K562 (cell line): ENCODE measurements around the gene ADCY5. TPM values are rescaled to one million over a fixed set of nuclear protein-coding genes. Genes with fewer than 3 reads are reported as not detected.

ENCODE experiments used
- ATAC-seq: fragments of 200-7000 bp; cut with Tn5 transposase; 3 replicates; pipeline ENCODE4 v1.9.1; 2020; ENCODE audit warnings: moderate library complexity
- BruUV-seq: library from RNA; stranded (reverse); fragments of 400-500 nt; replicated peaks from 2 replicates; lab custom pipeline; 2021; lab: Mats Ljungman, UMichigan
- CTCF ChIA-PET: fragments of 300-600 bp; formaldehyde crosslinking; extraction: SDS; loops from one replicate; lab custom pipeline; 2021; ENCODE audit warnings: low intra/inter-chr PET ratio; lab: Yijun Ruan, JAX
- POLR2A ChIA-PET: fragments of 300-600, 350-650 bp; sonication (Branson Sonifier 250); formaldehyde crosslinking; extraction: SDS; loops from one replicate; lab custom pipeline; 2021; ENCODE audit warnings: antibody characterized with exemption, inconsistent platforms; lab: Yijun Ruan, JAX
- DNase-seq, 4 experiments: peaks; one replicate each; pipeline versions ENCODE4 v3.0.0 to v3.0.0-alpha.2; 2011 to 2018; ENCODE audit warnings: low spot score in 3 of 4, mixed read lengths in 3 of 4; ENCODE audit errors: extremely low read depth in 1 of 4
- FAIRE-seq: peaks from 2 replicates; lab custom pipeline; 2011; peaks lifted over from hg19 to GRCh38; lab: Jason Lieb, UNC
- H2AFZ ChIP-seq: 2 replicates; pipeline ENCODE4 v1.6.0; 2011; ENCODE audit warnings: low read depth, low read length, control low read depth, inconsistent platforms
- H3K27ac ChIP-seq: fragments of 200-600 bp; 3 replicates; pipeline ENCODE4 v1.8.0; 2011; ENCODE audit warnings: low read depth, mild to moderate bottlenecking, control low read depth, inconsistent platforms, low read length, moderate library complexity, mixed read lengths; ENCODE audit errors: extremely low read depth
- H3K27me3 ChIP-seq, 2 experiments: fragments of 300-600 bp in 1 of 2; 2 replicates in 1 of 2; 3 replicates in 1 of 2; pipeline versions ENCODE4 v1.6.0 to v1.8.0; 2011; ENCODE audit warnings: inconsistent platforms in 2 of 2, low read length in 2 of 2, mild to moderate bottlenecking in 1 of 2, mixed read lengths in 1 of 2, moderate library complexity in 1 of 2; ENCODE audit not compliant: control insufficient read depth in 2 of 2, insufficient read depth in 2 of 2
- H3K36me3 ChIP-seq: fragments of 300-600 bp; 3 replicates; pipeline ENCODE4 v1.8.0; 2011; ENCODE audit warnings: mild to moderate bottlenecking, low read length, inconsistent platforms; ENCODE audit not compliant: control insufficient read depth, insufficient read depth
- H3K4me1 ChIP-seq, 2 experiments: fragments of 200-600 bp in 1 of 2; replicated peaks in 1 of 2; 2 replicates in 1 of 2; 3 replicates in 1 of 2; pipeline versions ENCODE4 v1.5.1 to v1.8.0; 2011; ENCODE audit warnings: inconsistent platforms in 2 of 2, low read length in 2 of 2, mild to moderate bottlenecking in 1 of 2, mixed read lengths in 1 of 2, moderate library complexity in 1 of 2; ENCODE audit not compliant: control insufficient read depth in 2 of 2, insufficient read depth in 2 of 2
- H3K4me2 ChIP-seq: 2 replicates; pipeline ENCODE4 v1.6.1; 2011; ENCODE audit warnings: low read length, control low read depth, inconsistent platforms, mixed read lengths; ENCODE audit not compliant: insufficient read depth
- H3K4me3 ChIP-seq: fragments of 200-600 bp; sonication (generic), shearing (Covaris generic); 2 replicates; pipeline ENCODE4 v1.5.1; 2016; ENCODE audit warnings: control low read depth, inconsistent platforms
- H3K79me2 ChIP-seq: fragments of 200-600 bp; 3 replicates; pipeline ENCODE4 v1.8.0; 2011; ENCODE audit warnings: low read length, inconsistent platforms; ENCODE audit not compliant: control insufficient read depth, insufficient read depth
- H3K9ac ChIP-seq, 2 experiments: 2 replicates each; pipeline versions ENCODE4 v1.6.0 to v1.6.1; 2011; ENCODE audit warnings: low read depth in 2 of 2, low read length in 2 of 2, control low read depth in 1 of 2, inconsistent platforms in 1 of 2, mild to moderate bottlenecking in 1 of 2, mixed read lengths in 1 of 2; ENCODE audit not compliant: insufficient read depth in 1 of 2
- H3K9me1 ChIP-seq: one replicate; pipeline ENCODE4 v1.6.0; 2011; ENCODE audit warnings: inconsistent platforms, mild to moderate bottlenecking, low read length, moderate library complexity; ENCODE audit not compliant: control insufficient read depth, insufficient read depth
- H3K9me3 ChIP-seq: replicated peaks from 2 replicates; pipeline ENCODE4 v1.5.1; 2011; ENCODE audit warnings: low read depth, low read length, inconsistent platforms; ENCODE audit not compliant: control insufficient read depth, insufficient read depth
- H4K20me1 ChIP-seq: replicated peaks from 2 replicates; pipeline ENCODE4 v1.6.1; 2011; ENCODE audit warnings: low read length, inconsistent platforms, mixed read lengths; ENCODE audit not compliant: control insufficient read depth, insufficient read depth
- FOXK1 ChIP-seq: sonication (generic); formaldehyde crosslinking; IDR thresholded peaks from 2 replicates; pipeline ENCODE4 v1.8.0; 2022; ENCODE audit warnings: missing genetic modification reagents, mild to moderate bottlenecking, borderline replicate concordance
- GTF2E2 ChIP-seq: fragments of 200-800 bp; sonication (Bioruptor generic); IDR thresholded peaks from 2 replicates; pipeline ENCODE4 v1.6.1; 2016; ENCODE audit warnings: missing genetic modification characterization, missing compliant biosample characterization
- HMBOX1 ChIP-seq: sonication (generic); IDR thresholded peaks from 2 replicates; pipeline ENCODE4 v1.6.1; 2016
- HNRNPLL ChIP-seq: fragments of 200-400 bp; formaldehyde crosslinking; IDR thresholded peaks from 2 replicates; pipeline ENCODE4 v1.6.1; 2017; ENCODE audit warnings: low read length, low read depth, mild to moderate bottlenecking; ENCODE audit not compliant: poor library complexity, severe bottlenecking
- SMAD3 ChIP-seq: fragments of 450-650 bp; formaldehyde crosslinking; conservative IDR thresholded peaks from 2 replicates; pipeline ENCODE4 v1.4.0; 2020; ENCODE audit warnings: mild to moderate bottlenecking
- SMARCB1 ChIP-seq: IDR thresholded peaks from 2 replicates; pipeline ENCODE4 v1.6.1; 2011; ENCODE audit warnings: improper control_type of control experiment, low read depth; ENCODE audit not compliant: insufficient read length
- TFAP4 ChIP-seq: sonication (generic); formaldehyde crosslinking; IDR thresholded peaks from 2 replicates; pipeline ENCODE4 v1.8.0; 2022; ENCODE audit warnings: missing genetic modification reagents, mild to moderate bottlenecking, moderate library complexity, borderline replicate concordance
- ZBTB12 ChIP-seq: fragments of 250-450 bp; sonication (Bioruptor Pico); IDR thresholded peaks from 2 replicates; pipeline ENCODE4 v1.4.0; 2020
- ZNF24 ChIP-seq: fragments of 450-650 bp; IDR thresholded peaks from 2 replicates; pipeline ENCODE4 v1.6.1; 2016
- ZNF436 ChIP-seq: fragments of 250-450, 450-650 bp; sonication (Bioruptor Pico); formaldehyde crosslinking; IDR thresholded peaks from 2 replicates; pipeline ENCODE4 v1.7.0; 2020; ENCODE audit warnings: mild to moderate bottlenecking
- ZNF511 ChIP-seq: sonication (generic); formaldehyde crosslinking; IDR thresholded peaks from 2 replicates; pipeline ENCODE4 v1.8.0; 2022; ENCODE audit warnings: mild to moderate bottlenecking, missing genetic modification reagents
- ZNF668 ChIP-seq: fragments of 250-450 bp; sonication (Bioruptor Pico); IDR thresholded peaks from 2 replicates; pipeline ENCODE4 v1.8.0; 2022; ENCODE audit warnings: mild to moderate bottlenecking, inconsistent platforms
- ZNF79 ChIP-seq: fragments of 250-450 bp; sonication (Bioruptor Pico); IDR thresholded peaks from 2 replicates; pipeline ENCODE4 v1.4.0; 2020; ENCODE audit warnings: low read depth, mild to moderate bottlenecking, moderate library complexity
- WGBS: fragments of 100-300 bp; shearing (Covaris generic); methylation state at CpG from one replicate; pipeline ENCODE4 v1.1.6; 2016; ENCODE audit warnings: low coverage, mixed read lengths; ENCODE audit not compliant: insufficient coverage; ENCODE audit errors: missing lambda C conversion rate; 5-methylcytosine and 5-hydroxymethylcytosine counted together
- in situ Hi-C: fragments of 300-500 bp; cut with MboI; formaldehyde crosslinking; loops from 4 replicates; pipeline ENCODE4 v1.15.0; 2018; ENCODE audit warnings: inconsistent platforms, mixed read lengths
- intact Hi-C: fragments of 100-400 bp; cut with micrococcal nuclease; formaldehyde crosslinking; loops from 2 replicates; pipeline ENCODE4 v1.14.2; 2022
- polyA plus RNA-seq, 8 experiments: library from polyadenylated mRNA; depleted of rRNA in 4 of 8; stranded (reverse) in 5 of 8; unstranded in 3 of 8; fragments of >200 nt; fragmentation: Nextera tagmentation in 2 of 8; fragmentation: Illumina TruSeq in 1 of 8; extraction: Ambion mirVana in 2 of 8; extraction: Trizol in 1 of 8; gene quantifications; 2 replicates each; pipeline versions ENCODE4 v1.2.1 to v1.2.3, GENCODE V29; 2011 to 2014; ENCODE audit warnings: inconsistent platforms in 1 of 8, missing spikeins in 1 of 8
- total RNA-seq, 7 experiments: library from RNA; depleted of rRNA in 6 of 7; stranded (reverse); fragments of >200 nt in 6 of 7; fragmentation: Illumina TruSeq in 2 of 7; extraction: Trizol in 2 of 7; gene quantifications; 2 replicates each; pipeline versions ENCODE4 v1.2.1 to v1.2.3, GENCODE V29; 2011 to 2021; ENCODE audit warnings: low replicate concordance in 1 of 7

The ADCY5 gene
- total and polyA plus RNA-seq, 9 of the 15 experiments (the other 6 are each of a cell fraction or from before 2014, with no cell fraction given): under 0.01 TPM; not detected in 8

- H4K20me1 ChIP-seq: no peaks in the 10 kb centered on the region
- H3K4me2 ChIP-seq: no peak overlapping the region
- FAIRE-seq: no peak
- H3K9me1 ChIP-seq: no peaks in the 10 kb centered on the region
- in situ Hi-C loops (no loop called here), intact Hi-C loops (no loop called here)
- H2AFZ ChIP-seq: no peak overlapping the region
- H3K27me3 ChIP-seq: peaks cover 0 to 51% of the 10 kb centered on the region in 2 experiments; a peak in 2 of 5 replicates
- CTCF ChIA-PET: no interaction called here
- DNase-seq: no peak
- no peaks in the 10 kb centered on the region; a peak in 1 of 5 replicates for H3K4me1 ChIP-seq
- no TSS peak for BruUV-seq
- H3K4me3 ChIP-seq: no peak overlapping the region
- H3K79me2 ChIP-seq: no peaks in the 10 kb centered on the region
- no peak for ATAC-seq
- TF ChIP-seq ZBTB12 (no peak), SMARCB1 (no peak), ZNF668 (no peak), ZNF24 (peak; percentile 24; the same call in 1 of the 2 replicates)
- H3K9me3 ChIP-seq: no peaks in the 10 kb centered on the region
- WGBS: 0% methylated on average over 9 of the region's 11 CpGs
- no peak overlapping the region for H3K27ac ChIP-seq
- H3K36me3 ChIP-seq: no peaks in the 10 kb centered on the region
- H3K9ac ChIP-seq: no peak overlapping the region
- POLR2A ChIA-PET: no interaction called here
Observed at GRCh38 chr3:123386477-123387040, 62.3 kb downstream of the ADCY5 start.

- no peaks in the 10 kb centered on the region for H3K79me2 ChIP-seq
- H3K36me3 ChIP-seq: no peaks in the 10 kb centered on the region
- H3K27ac ChIP-seq: no peak overlapping the region
- no peak overlapping the region for H2AFZ ChIP-seq
- 2% methylated on average over 7 of the region's 8 CpGs for WGBS
- POLR2A ChIA-PET: no interaction called here
- no peaks in the 10 kb centered on the region for H3K9me1 ChIP-seq
- CTCF ChIA-PET: no interaction called here
- no peaks in the 10 kb centered on the region for H4K20me1 ChIP-seq
- peaks cover 0 to 47% of the 10 kb centered on the region in 2 experiments; a peak in 2 of 5 replicates for H3K27me3 ChIP-seq
- H3K9me3 ChIP-seq: no peaks in the 10 kb centered on the region
- DNase-seq (no peak), FAIRE-seq (no peak), ATAC-seq (no peak)
- in situ Hi-C loops: no loop called here
- intact Hi-C loops: no loop called here
- no peak overlapping the region for H3K9ac ChIP-seq
- no peak overlapping the region for H3K4me3 ChIP-seq
- no TSS peak for BruUV-seq
- H3K4me1 ChIP-seq: no peaks in the 10 kb centered on the region; a peak in 1 of 5 replicates
- no peak overlapping the region for H3K4me2 ChIP-seq
- TF ChIP-seq ZNF79 (CRISPR knock-in tag) (no peak), ZNF436 (CRISPR knock-in tag) (no peak), FOXK1 (CRISPR knock-in tag) (no peak), HNRNPLL (no peak), SMAD3 (CRISPR knock-in tag) (no peak), TFAP4 (no peak), HMBOX1 (no peak), ZNF511 (no peak), GTF2E2 (no peak)
Observed at GRCh38 chr3:123385981-123386380, 62.9 kb downstream of the ADCY5 start.
